NB4 (cell line): Measurements from ENCODE around the gene OR10H3.

Experiments used
- MYC ChIP-seq: IDR thresholded peaks from 2 replicates; pipeline ENCODE4 v1.6.1; 2011; ENCODE audit warnings: low read depth, low read length
- POLR2A ChIP-seq: IDR thresholded peaks from 2 replicates; pipeline ENCODE4 v1.6.1; 2011; ENCODE audit warnings: mild to moderate bottlenecking; ENCODE audit not compliant: insufficient read length; ENCODE audit errors: extremely low read depth
- TF ChIP-seq, protein P1 (sequence below): IDR thresholded peaks from one replicate; pipeline ENCODE4 v1.5.1; 2012; ENCODE audit warnings: low read depth, low read length
- TF ChIP-seq, protein P2 (sequence below): IDR thresholded peaks from 2 replicates; pipeline ENCODE4 v1.6.1; 2011; ENCODE audit warnings: low read depth, low read length

DNA sequence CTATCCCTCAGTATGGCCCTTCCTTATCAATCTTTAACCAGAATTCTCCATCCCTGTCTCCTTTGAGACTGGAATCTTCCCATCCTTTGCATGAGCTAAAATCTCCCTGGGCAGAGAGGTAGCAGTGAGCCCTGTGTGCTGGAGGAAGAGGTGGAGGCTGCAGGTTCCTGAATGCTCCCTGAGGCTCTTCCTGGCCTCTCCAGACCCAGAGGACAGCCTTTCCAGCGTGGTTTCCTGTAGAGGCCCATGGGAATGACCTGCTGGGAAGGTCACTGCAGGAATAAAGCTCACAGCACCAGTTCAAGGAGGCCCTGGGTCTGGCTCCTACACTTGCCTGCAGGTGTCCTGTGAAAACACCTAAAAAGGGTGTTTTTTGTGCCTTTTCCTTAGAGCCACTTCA lies 5.4 kb upstream of the OR10H3 start:
- TF ChIP-seq, protein P1, sequence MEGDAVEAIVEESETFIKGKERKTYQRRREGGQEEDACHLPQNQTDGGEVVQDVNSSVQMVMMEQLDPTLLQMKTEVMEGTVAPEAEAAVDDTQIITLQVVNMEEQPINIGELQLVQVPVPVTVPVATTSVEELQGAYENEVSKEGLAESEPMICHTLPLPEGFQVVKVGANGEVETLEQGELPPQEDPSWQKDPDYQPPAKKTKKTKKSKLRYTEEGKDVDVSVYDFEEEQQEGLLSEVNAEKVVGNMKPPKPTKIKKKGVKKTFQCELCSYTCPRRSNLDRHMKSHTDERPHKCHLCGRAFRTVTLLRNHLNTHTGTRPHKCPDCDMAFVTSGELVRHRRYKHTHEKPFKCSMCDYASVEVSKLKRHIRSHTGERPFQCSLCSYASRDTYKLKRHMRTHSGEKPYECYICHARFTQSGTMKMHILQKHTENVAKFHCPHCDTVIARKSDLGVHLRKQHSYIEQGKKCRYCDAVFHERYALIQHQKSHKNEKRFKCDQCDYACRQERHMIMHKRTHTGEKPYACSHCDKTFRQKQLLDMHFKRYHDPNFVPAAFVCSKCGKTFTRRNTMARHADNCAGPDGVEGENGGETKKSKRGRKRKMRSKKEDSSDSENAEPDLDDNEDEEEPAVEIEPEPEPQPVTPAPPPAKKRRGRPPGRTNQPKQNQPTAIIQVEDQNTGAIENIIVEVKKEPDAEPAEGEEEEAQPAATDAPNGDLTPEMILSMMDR: no peak
- TF ChIP-seq POLR2A (no peak), MYC (no peak)
- TF ChIP-seq, protein P2, sequence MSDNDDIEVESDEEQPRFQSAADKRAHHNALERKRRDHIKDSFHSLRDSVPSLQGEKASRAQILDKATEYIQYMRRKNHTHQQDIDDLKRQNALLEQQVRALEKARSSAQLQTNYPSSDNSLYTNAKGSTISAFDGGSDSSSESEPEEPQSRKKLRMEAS: no peak
